Measurements from ENCODE around the gene DEK. TPM values are rescaled to one million over a fixed set of nuclear protein-coding genes. Genes with fewer than 3 reads are reported as not detected.
"Not testable (repeated sequence)": the region's sequence is repeated elsewhere in the genome, so short reads cannot be mapped to it uniquely, and the experiment has no call there.

The DEK gene
- total RNA-seq, 1 experiment from 2014 or later: 142 TPM

- H3K36me3 ChIP-seq: peaks cover 48% of the 10 kb centered on the region
- H3K9me3 ChIP-seq (replicated peaks): no peaks in the 10 kb centered on the region
- H3K4me1 ChIP-seq: no peaks in the 10 kb centered on the region
- H3K27ac ChIP-seq: no peak overlapping the region
- no peak for DNase-seq
- H3K27me3 ChIP-seq: no peaks in the 10 kb centered on the region
- no peak overlapping the region for H3K4me3 ChIP-seq
These were observed 27.2 kb downstream of the DEK start for GRCh38 chr6:18237167-18237566.

GRCh38 chr6:18235524-18235923, 28.8 kb downstream of the DEK start:
- no peak overlapping the region for H3K27ac ChIP-seq
- H3K4me3 ChIP-seq: no peak overlapping the region
- H3K27me3 ChIP-seq: no peaks in the 10 kb centered on the region
- no peaks in the 10 kb centered on the region for H3K9me3 ChIP-seq (replicated peaks)
- H3K4me1 ChIP-seq: no peaks in the 10 kb centered on the region
- H3K36me3 ChIP-seq: peaks cover 49% of the 10 kb centered on the region
- no peak for DNase-seq

GRCh38 chr6:18234564-18234963, 29.8 kb downstream of the DEK start:
- Histone ChIP-seq H3K36me3 (peaks cover 51% of the 10 kb centered on the region), H3K27me3 (no peaks in the 10 kb centered on the region), H3K9me3 (replicated peaks) (no peaks in the 10 kb centered on the region), H3K27ac (no peak overlapping the region), H3K4me3 (no peak overlapping the region), H3K4me1 (no peaks in the 10 kb centered on the region)
- no peak for DNase-seq

- DNase-seq, H3K4me3 ChIP-seq: not testable (repeated sequence)
- peaks cover 53% of the 10 kb centered on the region for H3K36me3 ChIP-seq
These were observed 30.6 kb downstream of the DEK start for GRCh38 chr6:18233770-18234169.

GRCh38 chr6:18231856-18232255, 32.5 kb downstream of the DEK start:
- not testable (repeated sequence) for DNase-seq; H3K9me3 ChIP-seq (replicated peaks); H3K27me3 ChIP-seq; H3K4me1 ChIP-seq; H3K4me3 ChIP-seq; H3K27ac ChIP-seq
- peaks cover 59% of the 10 kb centered on the region for H3K36me3 ChIP-seq

More at GRCh38 chr6:18233770-18234169, 30.6 kb downstream of the DEK start:
- H3K4me1 ChIP-seq; H3K9me3 ChIP-seq (replicated peaks); H3K27me3 ChIP-seq; H3K27ac ChIP-seq: not testable (repeated sequence)

GRCh38 chr6:18228590-18228989, 35.7 kb downstream of the DEK start:
- not testable (repeated sequence) for H3K27me3 ChIP-seq; H3K9me3 ChIP-seq (replicated peaks); H3K4me1 ChIP-seq; H3K4me3 ChIP-seq; H3K27ac ChIP-seq; DNase-seq
- peaks cover 56% of the 10 kb centered on the region for H3K36me3 ChIP-seq

- DNase-seq; H3K9me3 ChIP-seq (replicated peaks); H3K27ac ChIP-seq; H3K4me1 ChIP-seq; H3K27me3 ChIP-seq; H3K4me3 ChIP-seq: not testable (repeated sequence)
- H3K36me3 ChIP-seq: peaks cover 59% of the 10 kb centered on the region
These were observed 37.2 kb downstream of the DEK start for GRCh38 chr6:18227166-18227565.

- not testable (repeated sequence) for DNase-seq, H3K27me3 ChIP-seq
These were observed 37.8 kb downstream of the DEK start for GRCh38 chr6:18226451-18227105.

GRCh38 chr6:18221288-18221615, 43.1 kb downstream of the DEK start:
- no peaks in the 10 kb centered on the region for H3K9me3 ChIP-seq (replicated peaks)
- DNase-seq: no peak
- no peak overlapping the region for H3K4me3 ChIP-seq
- no peak overlapping the region for H3K27ac ChIP-seq
- H3K27me3 ChIP-seq: no peaks in the 10 kb centered on the region
- H3K36me3 ChIP-seq: peaks cover 27% of the 10 kb centered on the region
- H3K4me1 ChIP-seq: no peaks in the 10 kb centered on the region

More at GRCh38 chr6:18226451-18227105, 37.8 kb downstream of the DEK start:
- H3K27ac ChIP-seq; H3K4me3 ChIP-seq; H3K9me3 ChIP-seq (replicated peaks); H3K4me1 ChIP-seq: not testable (repeated sequence)
- peaks cover 53% of the 10 kb centered on the region for H3K36me3 ChIP-seq

- no peaks in the 10 kb centered on the region for H3K9me3 ChIP-seq (replicated peaks)
- H3K4me3 ChIP-seq: no peak overlapping the region
- no peak overlapping the region for H3K27ac ChIP-seq
- H3K4me1 ChIP-seq: no peaks in the 10 kb centered on the region
- no peaks in the 10 kb centered on the region for H3K27me3 ChIP-seq
- DNase-seq: no peak
- peaks cover 11% of the 10 kb centered on the region; the same call in 1 of the 2 replicates for H3K36me3 ChIP-seq
These were observed 44.7 kb downstream of the DEK start for GRCh38 chr6:18219591-18219990.

- Histone ChIP-seq H3K27ac (no peak overlapping the region), H3K36me3 (no peaks in the 10 kb centered on the region), H3K27me3 (no peaks in the 10 kb centered on the region), H3K9me3 (replicated peaks) (no peaks in the 10 kb centered on the region), H3K4me1 (no peaks in the 10 kb centered on the region), H3K4me3 (no peak overlapping the region)
- no peak for DNase-seq
These were observed 46.1 kb downstream of the DEK start for GRCh38 chr6:18218233-18218632.

- Histone ChIP-seq H3K9me3 (replicated peaks) (no peaks in the 10 kb centered on the region), H3K4me3 (no peak overlapping the region), H3K27me3 (no peaks in the 10 kb centered on the region), H3K36me3 (no peaks in the 10 kb centered on the region), H3K4me1 (no peaks in the 10 kb centered on the region), H3K27ac (no peak overlapping the region)
- DNase-seq: no peak
These were observed 47.9 kb downstream of the DEK start for GRCh38 chr6:18216411-18216810.

GRCh38 chr6:18215436-18215835, 48.9 kb downstream of the DEK start:
- Histone ChIP-seq H3K27ac (no peak overlapping the region), H3K4me1 (no peaks in the 10 kb centered on the region), H3K36me3 (no peaks in the 10 kb centered on the region), H3K27me3 (no peaks in the 10 kb centered on the region), H3K9me3 (replicated peaks) (no peaks in the 10 kb centered on the region), H3K4me3 (no peak overlapping the region)
- DNase-seq: no peak

GRCh38 chr6:18214003-18214402, 50.3 kb downstream of the DEK start:
- Histone ChIP-seq H3K27me3 (no peaks in the 10 kb centered on the region), H3K36me3 (no peaks in the 10 kb centered on the region), H3K9me3 (replicated peaks) (no peaks in the 10 kb centered on the region), H3K27ac (no peak overlapping the region), H3K4me1 (no peaks in the 10 kb centered on the region), H3K4me3 (no peak overlapping the region)
- DNase-seq: no peak

GRCh38 chr6:18213439-18213838, 50.9 kb downstream of the DEK start:
- Histone ChIP-seq H3K27me3 (no peaks in the 10 kb centered on the region), H3K4me1 (no peaks in the 10 kb centered on the region), H3K27ac (no peak overlapping the region), H3K4me3 (no peak overlapping the region), H3K36me3 (no peaks in the 10 kb centered on the region), H3K9me3 (replicated peaks) (no peaks in the 10 kb centered on the region)
- DNase-seq: no peak

GRCh38 chr6:18212231-18212630, 52.1 kb downstream of the DEK start:
- Histone ChIP-seq H3K9me3 (replicated peaks) (no peaks in the 10 kb centered on the region), H3K27ac (no peak overlapping the region), H3K4me1 (no peaks in the 10 kb centered on the region), H3K4me3 (no peak overlapping the region), H3K36me3 (no peaks in the 10 kb centered on the region), H3K27me3 (no peaks in the 10 kb centered on the region)
- DNase-seq: no peak

Measured in SJCRH30 (cell line).